Measurements from ENCODE around the gene PDE4B. TPM values are rescaled to one million over a fixed set of nuclear protein-coding genes. Genes with fewer than 3 reads are reported as not detected.

The PDE4B gene
- total and polyA plus RNA-seq, 9 of the 15 experiments (the other 6 are each of a cell fraction or from before 2014, with no cell fraction given) = 0.09 TPM; not detected in 8

GRCh38 chr1:66305927-66306326 is 513.2 kb downstream of the PDE4B start (continued):
- TF ChIP-seq THAP7 (CRISPR knock-in tag; IDR thresholded peaks at IDR 0.05) = no peak
- TF ChIP-seq C11orf30 (IDR thresholded peaks at IDR 0.05; ENCODE audit: low read depth) = no peak
- TF ChIP-seq EHMT2 (IDR thresholded peaks at IDR 0.05) = no peak
- TF ChIP-seq ZNF384 (IDR thresholded peaks at IDR 0.05; ENCODE audit: low read depth, low read length) = no peak
- TF ChIP-seq, protein P1, sequence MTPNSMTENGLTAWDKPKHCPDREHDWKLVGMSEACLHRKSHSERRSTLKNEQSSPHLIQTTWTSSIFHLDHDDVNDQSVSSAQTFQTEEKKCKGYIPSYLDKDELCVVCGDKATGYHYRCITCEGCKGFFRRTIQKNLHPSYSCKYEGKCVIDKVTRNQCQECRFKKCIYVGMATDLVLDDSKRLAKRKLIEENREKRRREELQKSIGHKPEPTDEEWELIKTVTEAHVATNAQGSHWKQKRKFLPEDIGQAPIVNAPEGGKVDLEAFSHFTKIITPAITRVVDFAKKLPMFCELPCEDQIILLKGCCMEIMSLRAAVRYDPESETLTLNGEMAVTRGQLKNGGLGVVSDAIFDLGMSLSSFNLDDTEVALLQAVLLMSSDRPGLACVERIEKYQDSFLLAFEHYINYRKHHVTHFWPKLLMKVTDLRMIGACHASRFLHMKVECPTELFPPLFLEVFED (CRISPR knock-in tag; conservative IDR thresholded peaks at IDR 0.05) = no peak
- TF ChIP-seq ZFX (CRISPR knock-in tag; IDR thresholded peaks at IDR 0.05) = no peak

DNA sequence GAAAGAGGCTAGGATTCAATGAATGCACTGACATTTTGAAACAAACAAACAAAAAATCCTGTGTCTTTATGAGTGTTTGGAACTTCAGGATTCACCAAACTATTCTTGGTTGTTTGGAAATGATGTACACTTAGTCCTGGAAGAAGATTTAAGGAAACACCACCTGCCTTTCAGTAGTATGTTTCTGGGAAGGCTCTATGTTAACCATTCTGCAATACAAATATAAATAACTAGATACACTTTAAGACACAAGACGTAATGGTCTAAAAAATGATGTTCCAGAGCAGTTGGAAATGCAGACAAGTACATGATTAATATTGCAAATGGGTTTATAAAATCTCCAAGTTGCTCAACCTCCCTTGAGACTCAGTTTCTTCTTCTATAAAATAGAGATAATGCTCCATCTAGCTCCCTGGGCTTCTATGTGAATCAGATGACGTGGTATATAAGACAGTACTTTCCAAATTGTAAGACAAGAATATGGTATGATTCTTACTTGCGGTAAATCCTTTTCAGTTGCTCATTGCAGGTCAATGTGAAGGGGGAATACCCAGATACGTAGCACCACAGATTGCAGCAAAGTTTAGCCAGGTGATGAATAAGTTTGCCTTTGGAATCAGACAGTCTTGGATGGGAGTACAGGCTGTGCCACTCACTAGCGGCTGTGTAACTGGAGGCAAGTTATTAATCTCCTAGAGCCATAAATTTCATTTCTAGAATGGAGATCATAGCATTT is 516.5 kb downstream of the PDE4B start:
- intact Hi-C loops (cut with micrococcal nuclease) = no loop called here
- Histone ChIP-seq H3K9me3 (replicated peaks; ENCODE audit: control insufficient read depth, insufficient read depth, low read depth, low read length) (no peaks in the 10 kb centered on the region), H2AFZ (ENCODE audit: low read depth, low read length) (no peak overlapping the region), H3K4me2 (ENCODE audit: insufficient read depth, low read length) (no peak overlapping the region), H3K9me1 (ENCODE audit: control insufficient read depth, insufficient read depth, low read length) (no peaks in the 10 kb centered on the region), H3K36me3 (ENCODE audit: control insufficient read depth, insufficient read depth, low read length) (no peaks in the 10 kb centered on the region), H3K79me2 (ENCODE audit: control insufficient read depth, insufficient read depth, low read length) (no peaks in the 10 kb centered on the region), H3K9ac (ENCODE audit: insufficient read depth in 1 of 2, low read depth in 2 of 2, low read length in 2 of 2) (no peak overlapping the region), H3K4me3 (no peak overlapping the region), H4K20me1 (replicated peaks; ENCODE audit: control insufficient read depth, insufficient read depth, low read length) (no peaks in the 10 kb centered on the region), H3K27me3 (ENCODE audit: control insufficient read depth in 2 of 2, insufficient read depth in 2 of 2, low read length in 2 of 2) (no peaks in the 10 kb centered on the region; a peak in 1 of 5 replicates), H3K27ac (ENCODE audit: extremely low read depth, low read depth, low read length) (no peak overlapping the region), H3K4me1 (replicated peaks in 1 of 2; ENCODE audit: control insufficient read depth in 2 of 2, insufficient read depth in 2 of 2, low read length in 2 of 2) (no peaks in the 10 kb centered on the region)
- CTCF ChIA-PET (ENCODE audit: low intra/inter-chr PET ratio) = no interaction called here
- TF ChIP-seq KDM2B (CRISPR knock-in tag; IDR thresholded peaks at IDR 0.05) = no peak
- no peak for TF ChIP-seq ZNF830 (CRISPR knock-in tag; IDR thresholded peaks at IDR 0.05)
- no peak for TF ChIP-seq ERF (CRISPR knock-in tag; IDR thresholded peaks at IDR 0.05)
- TF ChIP-seq ZBTB17 (CRISPR knock-in tag; IDR thresholded peaks at IDR 0.05) = no peak
- TF ChIP-seq, protein P2, sequence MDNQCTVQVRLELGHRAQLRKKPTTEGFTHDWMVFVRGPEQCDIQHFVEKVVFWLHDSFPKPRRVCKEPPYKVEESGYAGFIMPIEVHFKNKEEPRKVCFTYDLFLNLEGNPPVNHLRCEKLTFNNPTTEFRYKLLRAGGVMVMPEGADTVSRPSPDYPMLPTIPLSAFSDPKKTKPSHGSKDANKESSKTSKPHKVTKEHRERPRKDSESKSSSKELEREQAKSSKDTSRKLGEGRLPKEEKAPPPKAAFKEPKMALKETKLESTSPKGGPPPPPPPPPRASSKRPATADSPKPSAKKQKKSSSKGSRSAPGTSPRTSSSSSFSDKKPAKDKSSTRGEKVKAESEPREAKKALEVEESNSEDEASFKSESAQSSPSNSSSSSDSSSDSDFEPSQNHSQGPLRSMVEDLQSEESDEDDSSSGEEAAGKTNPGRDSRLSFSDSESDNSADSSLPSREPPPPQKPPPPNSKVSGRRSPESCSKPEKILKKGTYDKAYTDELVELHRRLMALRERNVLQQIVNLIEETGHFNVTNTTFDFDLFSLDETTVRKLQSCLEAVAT (IDR thresholded peaks at IDR 0.05) = no peak
- TF ChIP-seq ZBTB1 (CRISPR knock-in tag; IDR thresholded peaks at IDR 0.05; ENCODE audit: borderline replicate concordance, low read depth) = no peak
- no peak for TF ChIP-seq ADNP (tag; IDR thresholded peaks at IDR 0.05)
- no peak for TF ChIP-seq ETV5 (CRISPR knock-in tag; IDR thresholded peaks at IDR 0.05; ENCODE audit: low read depth)
- TF ChIP-seq HNRNPUL1 (IDR thresholded peaks at IDR 0.05; ENCODE audit: low read length) = no peak
- TF ChIP-seq LEF1 (IDR thresholded peaks at IDR 0.05) = no peak
- no TSS peak for BruUV-seq (replicated peaks)
- POLR2A ChIA-PET = no interaction called here
- ATAC-seq (no peak), FAIRE-seq (no peak), DNase-seq (ENCODE audit: extremely low read depth in 1 of 4, low spot score in 3 of 4) (no peak)
- in situ Hi-C loops (cut with MboI) = no loop called here
- 0% methylated on average over 5 of the region's 5 CpGs for WGBS (ENCODE audit: insufficient coverage, low coverage, missing lambda C conversion rate)
